ENCODE results near the gene LIX1.

DNA sequence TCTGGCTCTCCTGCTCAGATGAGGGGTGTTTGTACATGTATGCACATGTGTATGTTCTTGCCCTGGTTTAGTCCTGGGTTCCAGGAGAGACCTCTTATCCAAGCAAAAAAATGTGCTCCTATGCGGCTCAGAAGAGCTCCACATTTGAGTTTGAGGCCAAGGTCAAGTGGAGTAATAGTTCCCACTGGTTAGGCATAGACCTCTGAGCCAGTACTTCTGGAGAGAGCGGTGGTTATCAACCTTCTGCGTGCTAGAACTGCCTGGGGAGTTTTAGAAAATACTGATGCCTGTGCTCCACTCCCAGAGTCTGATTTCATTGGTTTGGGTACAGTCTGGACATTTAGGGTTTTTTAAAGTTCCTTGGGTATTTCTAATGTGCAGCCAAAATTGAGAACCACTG lies 51.5 kb downstream of the LIX1 start:
- TF ChIP-seq POLR2A (IDR thresholded peaks at IDR 0.05) (no peak), POLR2AphosphoS5 (IDR thresholded peaks at IDR 0.05; ENCODE audit: insufficient read depth in 1 of 2, low read depth in 1 of 2) (no peak)
- TF ChIP-seq, protein P1, sequence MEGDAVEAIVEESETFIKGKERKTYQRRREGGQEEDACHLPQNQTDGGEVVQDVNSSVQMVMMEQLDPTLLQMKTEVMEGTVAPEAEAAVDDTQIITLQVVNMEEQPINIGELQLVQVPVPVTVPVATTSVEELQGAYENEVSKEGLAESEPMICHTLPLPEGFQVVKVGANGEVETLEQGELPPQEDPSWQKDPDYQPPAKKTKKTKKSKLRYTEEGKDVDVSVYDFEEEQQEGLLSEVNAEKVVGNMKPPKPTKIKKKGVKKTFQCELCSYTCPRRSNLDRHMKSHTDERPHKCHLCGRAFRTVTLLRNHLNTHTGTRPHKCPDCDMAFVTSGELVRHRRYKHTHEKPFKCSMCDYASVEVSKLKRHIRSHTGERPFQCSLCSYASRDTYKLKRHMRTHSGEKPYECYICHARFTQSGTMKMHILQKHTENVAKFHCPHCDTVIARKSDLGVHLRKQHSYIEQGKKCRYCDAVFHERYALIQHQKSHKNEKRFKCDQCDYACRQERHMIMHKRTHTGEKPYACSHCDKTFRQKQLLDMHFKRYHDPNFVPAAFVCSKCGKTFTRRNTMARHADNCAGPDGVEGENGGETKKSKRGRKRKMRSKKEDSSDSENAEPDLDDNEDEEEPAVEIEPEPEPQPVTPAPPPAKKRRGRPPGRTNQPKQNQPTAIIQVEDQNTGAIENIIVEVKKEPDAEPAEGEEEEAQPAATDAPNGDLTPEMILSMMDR (IDR thresholded peaks at IDR 0.05) = no peak

Data from vagina (tissue), 2 donors.